Gastrocnemius medialis (tissue), 4 donors: ENCODE data around the gene MYOZ2.

Experiments
- POLR2A ChIP-seq, 2 donors: fragments of 450-650 bp; IDR thresholded peaks; one replicate each; pipeline ENCODE4 v1.6.1; 2017; ENCODE audit warnings: antibody characterized with exemption in 2 of 2, mild to moderate bottlenecking in 2 of 2, moderate library complexity in 2 of 2
- TF ChIP-seq, protein P1 (sequence below), 5 experiments: fragments of 450-650 bp in 3 of 5; fragments of 200-600 bp in 2 of 5; sonication (generic) in 2 of 5; IDR thresholded peaks in 4 of 5; conservative IDR thresholded peaks in 1 of 5; 1 replicate in 4 of 5; 2 replicates in 1 of 5; pipeline ENCODE4 v1.5.1; 2016 to 2019; ENCODE audit warnings: antibody characterized with exemption in 5 of 5, mild to moderate bottlenecking in 3 of 5, moderate library complexity in 3 of 5

DNA sequence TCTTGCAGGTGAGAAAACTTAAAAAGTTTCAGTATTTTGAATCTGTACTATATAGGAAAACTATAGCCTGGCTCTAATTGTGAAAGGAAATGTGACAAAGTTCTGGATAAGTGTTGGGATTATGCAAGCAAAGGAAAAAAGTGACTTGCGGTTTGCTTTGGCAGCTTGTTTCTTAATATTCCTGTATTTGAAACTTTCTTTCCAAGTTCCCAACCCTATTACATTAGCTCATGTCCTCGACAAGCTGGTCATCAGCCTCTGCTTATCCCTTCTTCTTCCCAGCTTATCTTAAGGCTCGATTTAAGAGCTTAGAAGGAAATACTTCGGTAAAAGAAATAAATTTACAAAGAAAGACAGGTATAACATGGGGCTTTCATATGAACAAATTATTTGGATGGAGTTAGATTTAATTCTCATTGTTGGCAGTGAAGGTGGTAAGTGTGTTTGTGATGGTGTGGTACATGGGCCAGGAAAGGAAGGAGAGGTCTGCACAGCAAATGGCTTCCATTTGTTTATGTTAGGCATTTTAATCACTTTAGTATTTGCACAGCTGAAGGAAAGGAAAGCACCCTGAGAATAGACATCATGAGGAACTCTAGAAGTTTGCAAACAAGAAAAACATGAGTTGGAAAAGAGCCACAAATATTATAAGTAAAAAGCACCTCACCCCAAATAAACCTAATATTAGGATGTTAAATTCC lies 5.1 kb upstream of the MYOZ2 start:
- TF ChIP-seq, protein P1, sequence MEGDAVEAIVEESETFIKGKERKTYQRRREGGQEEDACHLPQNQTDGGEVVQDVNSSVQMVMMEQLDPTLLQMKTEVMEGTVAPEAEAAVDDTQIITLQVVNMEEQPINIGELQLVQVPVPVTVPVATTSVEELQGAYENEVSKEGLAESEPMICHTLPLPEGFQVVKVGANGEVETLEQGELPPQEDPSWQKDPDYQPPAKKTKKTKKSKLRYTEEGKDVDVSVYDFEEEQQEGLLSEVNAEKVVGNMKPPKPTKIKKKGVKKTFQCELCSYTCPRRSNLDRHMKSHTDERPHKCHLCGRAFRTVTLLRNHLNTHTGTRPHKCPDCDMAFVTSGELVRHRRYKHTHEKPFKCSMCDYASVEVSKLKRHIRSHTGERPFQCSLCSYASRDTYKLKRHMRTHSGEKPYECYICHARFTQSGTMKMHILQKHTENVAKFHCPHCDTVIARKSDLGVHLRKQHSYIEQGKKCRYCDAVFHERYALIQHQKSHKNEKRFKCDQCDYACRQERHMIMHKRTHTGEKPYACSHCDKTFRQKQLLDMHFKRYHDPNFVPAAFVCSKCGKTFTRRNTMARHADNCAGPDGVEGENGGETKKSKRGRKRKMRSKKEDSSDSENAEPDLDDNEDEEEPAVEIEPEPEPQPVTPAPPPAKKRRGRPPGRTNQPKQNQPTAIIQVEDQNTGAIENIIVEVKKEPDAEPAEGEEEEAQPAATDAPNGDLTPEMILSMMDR (IDR thresholded peaks at IDR 0.05 in 4 of 5, conservative IDR thresholded peaks at IDR 0.05 in 1 of 5), result no peak
- no peak for TF ChIP-seq POLR2A (IDR thresholded peaks at IDR 0.05)
